HPDE6-E6E7 (cell line): Measurements from ENCODE around the gene TAF1B.

Experiments used
- DNase-seq: peaks from one replicate; pipeline ENCODE4 v3.0.0; 2011; ENCODE audit warnings: missing footprints; ENCODE audit errors: extremely low spot score

Gene TAF1B

GRCh38 chr2:9966491-9967022 is 123.3 kb downstream of the TAF1B start:
- DNase-seq = no peak

GRCh38 chr2:9967053-9967775 is 123.9 kb downstream of the TAF1B start:
- DNase-seq = no peak

- DNase-seq = no peak
Measured at GRCh38 chr2:9968553-9969497, 125.6 kb downstream of the TAF1B start.

- no peak for DNase-seq
Measured at GRCh38 chr2:9970200-9971044, 127.1 kb downstream of the TAF1B start.

- DNase-seq = peak; percentile 53
Measured at GRCh38 chr2:9971105-9971818, 128.0 kb downstream of the TAF1B start.

GRCh38 chr2:9971890-9972289 is 128.6 kb downstream of the TAF1B start:
- no peak for DNase-seq

- DNase-seq = no peak
Measured at GRCh38 chr2:9972621-9973479, 129.6 kb downstream of the TAF1B start.

- DNase-seq = no peak
Measured at GRCh38 chr2:9973690-9974089, 130.4 kb downstream of the TAF1B start.

GRCh38 chr2:9974343-9974742 is 131.1 kb downstream of the TAF1B start:
- no peak for DNase-seq

- no peak for DNase-seq
Measured at GRCh38 chr2:9975328-9975727, 132.1 kb downstream of the TAF1B start.

- peak; percentile 97 for DNase-seq
Measured at GRCh38 chr2:9975805-9976447, 132.7 kb downstream of the TAF1B start.

GRCh38 chr2:9979977-9980376 is 136.7 kb downstream of the TAF1B start:
- no peak for DNase-seq

GRCh38 chr2:9980520-9980919 is 137.2 kb downstream of the TAF1B start:
- no peak for DNase-seq

GRCh38 chr2:9981655-9982054 is 138.4 kb downstream of the TAF1B start:
- DNase-seq = no peak

GRCh38 chr2:9982248-9982647 is 139.0 kb downstream of the TAF1B start:
- no peak for DNase-seq

- DNase-seq = no peak
Measured at GRCh38 chr2:9982891-9983290, 139.6 kb downstream of the TAF1B start.

GRCh38 chr2:9983401-9984216 is 140.3 kb downstream of the TAF1B start:
- no peak for DNase-seq
